RWPE1 (cell line): ENCODE measurements around the gene CLMN.

Experiments
- CTCF ChIA-PET: fragments of 350-600 bp; sonication (Branson Sonifier 250); formaldehyde crosslinking; extraction: SDS; loops from one replicate; lab custom pipeline; 2021; lab: Yijun Ruan, JAX
- POLR2A ChIA-PET: fragments of 400-600 bp; formaldehyde crosslinking; extraction: SDS; loops from one replicate; lab custom pipeline; 2020; ENCODE audit warnings: antibody characterized with exemption; ENCODE audit not compliant: low non-redundant PET; lab: Yijun Ruan, JAX
- DNase-seq: peaks from one replicate; pipeline ENCODE4 v3.0.0; 2012; ENCODE audit warnings: low spot score
- H3K27ac ChIP-seq: fragments of 450-650 bp; 2 replicates; pipeline ENCODE4 v1.5.1; 2017
- CTCF ChIP-seq: fragments of 450-650 bp; conservative IDR thresholded peaks from 2 replicates; pipeline ENCODE4 v1.5.1; 2017; ENCODE audit warnings: low read depth, mild to moderate bottlenecking

Gene CLMN

GRCh38 chr14:95305145-95305544 is 14.6 kb downstream of the CLMN start:
- ChIA-PET POLR2A (no interaction called here), CTCF (interaction anchor here (0.5 kb wide), 1 partner anchor 374 kb away, joined by 3 read pairs; no protein-coding TSS in a partner anchor)
- no peak for TF ChIP-seq CTCF

GRCh38 chr14:95304342-95304741 is 15.4 kb downstream of the CLMN start:
- DNase-seq = no peak
- CTCF ChIA-PET = interaction anchor here (0.6 kb wide), 1 partner anchor 199 kb away, joined by 4 read pairs; no protein-coding TSS in a partner anchor
- no peak for TF ChIP-seq CTCF
- POLR2A ChIA-PET = no interaction called here
- no peak overlapping the region for H3K27ac ChIP-seq

More at GRCh38 chr14:95305145-95305544, 14.6 kb downstream of the CLMN start:
- H3K27ac ChIP-seq = no peak overlapping the region
- DNase-seq = no peak

GRCh38 chr14:95303552-95303951 is 16.2 kb downstream of the CLMN start:
- TF ChIP-seq CTCF = no peak
- ChIA-PET CTCF (interaction anchor here (0.6 kb wide), 1 partner anchor 198 kb away, joined by 4 read pairs; no protein-coding TSS in a partner anchor), POLR2A (no interaction called here)
- no peak overlapping the region for H3K27ac ChIP-seq
- DNase-seq = no peak

- no peak for TF ChIP-seq CTCF
- no peak for DNase-seq
- CTCF ChIA-PET = no interaction called here
- POLR2A ChIA-PET = no interaction called here
- H3K27ac ChIP-seq = no peak overlapping the region
These were observed 16.8 kb downstream of the CLMN start for GRCh38 chr14:95302667-95303506.

- CTCF ChIA-PET = interaction anchor here (0.6 kb wide), 1 partner anchor 599 kb away, joined by 4 read pairs; no protein-coding TSS in a partner anchor
- TF ChIP-seq CTCF = no peak
- no peak for DNase-seq
- POLR2A ChIA-PET = no interaction called here
- H3K27ac ChIP-seq = no peak overlapping the region
These were observed 18.1 kb downstream of the CLMN start for GRCh38 chr14:95301527-95302187.

GRCh38 chr14:95300697-95301526 is 18.8 kb downstream of the CLMN start:
- CTCF ChIA-PET = no interaction called here
- POLR2A ChIA-PET = no interaction called here
- DNase-seq = no peak
- TF ChIP-seq CTCF = no peak
- no peak overlapping the region for H3K27ac ChIP-seq
